DND-41 (cell line): ENCODE data around the gene TMEM116.

Experiments
- ATAC-seq: fragments of 200-7000 bp; cut with Tn5 transposase; 3 replicates; pipeline ENCODE4 v1.9.1; 2021; ENCODE audit warnings: low read depth; ENCODE audit not compliant: insufficient read depth
- DNase-seq: peaks from one replicate; pipeline ENCODE4 v3.0.0-alpha.2; 2020
- H2AFZ ChIP-seq: 2 replicates; pipeline ENCODE4 v1.6.0; 2012; ENCODE audit warnings: low read depth, low read length
- H3K27ac ChIP-seq: 2 replicates; pipeline ENCODE4 v1.5.1; 2012; ENCODE audit warnings: low read length, inconsistent platforms
- H3K27me3 ChIP-seq: fragments of 200-600 bp; sonication (generic); 2 replicates; pipeline ENCODE4 v1.6.0; 2012; ENCODE audit warnings: low read length, mild to moderate bottlenecking, inconsistent platforms; ENCODE audit not compliant: insufficient read depth, poor library complexity
- H3K36me3 ChIP-seq: 2 replicates; pipeline ENCODE4 v1.5.1; 2012; ENCODE audit warnings: low read length, inconsistent platforms; ENCODE audit not compliant: insufficient read depth
- H3K4me1 ChIP-seq: 2 replicates; pipeline ENCODE4 v1.5.1; 2012; ENCODE audit warnings: mild to moderate bottlenecking, low read length; ENCODE audit not compliant: insufficient read depth
- H3K4me2 ChIP-seq: 2 replicates; pipeline ENCODE4 v1.6.0; 2012; ENCODE audit warnings: mild to moderate bottlenecking, moderate library complexity, low read length, inconsistent platforms; ENCODE audit not compliant: insufficient read depth
- H3K4me3 ChIP-seq, 2 experiments: fragments of 200-600 bp in 1 of 2; shearing (Covaris generic) in 1 of 2; 2 replicates each; pipeline ENCODE4 v1.5.1; 2012 to 2016; ENCODE audit warnings: inconsistent platforms in 2 of 2, low read length in 2 of 2, mild to moderate bottlenecking in 2 of 2, low read depth in 1 of 2, moderate library complexity in 1 of 2
- H3K79me2 ChIP-seq: 2 replicates; pipeline ENCODE4 v1.6.0; 2012; ENCODE audit warnings: low read length, inconsistent platforms; ENCODE audit not compliant: insufficient read depth
- H3K9ac ChIP-seq: 2 replicates; pipeline ENCODE4 v1.6.0; 2012; ENCODE audit warnings: low read depth, mild to moderate bottlenecking, inconsistent platforms, low read length, moderate library complexity
- H3K9me3 ChIP-seq: 2 replicates; pipeline ENCODE4 v1.5.1; 2012; ENCODE audit warnings: low read length, moderate library complexity, mild to moderate bottlenecking, inconsistent platforms; ENCODE audit not compliant: insufficient read depth, severe bottlenecking
- H4K20me1 ChIP-seq: 2 replicates; pipeline ENCODE4 v1.6.0; 2012; ENCODE audit warnings: low read length; ENCODE audit not compliant: insufficient read depth
- EZH2 ChIP-seq: IDR thresholded peaks from 3 replicates; pipeline ENCODE4 v1.6.1; 2012; ENCODE audit warnings: borderline replicate concordance, low read depth, mild to moderate bottlenecking, moderate library complexity, low read length, inconsistent platforms; ENCODE audit not compliant: severe bottlenecking
- TF ChIP-seq, protein P1 (sequence below): IDR thresholded peaks from 2 replicates; pipeline ENCODE4 v1.5.1; 2012; ENCODE audit warnings: borderline replicate concordance, low read length, moderate library complexity, mild to moderate bottlenecking; ENCODE audit not compliant: poor library complexity, severe bottlenecking; ENCODE audit errors: extremely low read depth

The TMEM116 gene

DNA sequence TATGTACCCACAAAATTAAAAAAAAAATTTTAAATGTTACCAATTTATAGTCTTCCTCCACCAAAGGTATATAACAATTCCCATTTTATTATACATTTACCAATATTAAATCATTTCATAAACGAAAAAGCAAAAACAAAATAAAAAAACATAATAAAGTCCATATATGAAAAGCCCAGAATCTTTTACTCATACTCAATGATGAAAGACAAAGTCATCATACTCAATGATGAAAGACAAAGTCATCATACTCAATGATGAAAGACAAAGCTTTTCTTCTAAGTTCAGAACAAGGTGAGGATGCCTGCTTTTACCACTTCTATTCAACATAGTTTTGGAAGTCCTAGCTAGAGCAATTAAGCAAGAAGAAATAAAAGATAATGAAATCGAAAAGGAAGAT lies 28.1 kb downstream of the TMEM116 start:
- Histone ChIP-seq H3K27ac (no peak overlapping the region), H3K4me2 (no peak overlapping the region), H3K36me3 (no peaks in the 10 kb centered on the region), H4K20me1 (no peaks in the 10 kb centered on the region), H2AFZ (no peak overlapping the region), H3K4me3 (no peak overlapping the region), H3K9ac (no peak overlapping the region), H3K27me3 (no peaks in the 10 kb centered on the region), H3K4me1 (no peaks in the 10 kb centered on the region), H3K79me2 (no peaks in the 10 kb centered on the region), H3K9me3 (no peaks in the 10 kb centered on the region)
- no peak for ATAC-seq
- no peak for DNase-seq
- TF ChIP-seq EZH2, result no peak
- TF ChIP-seq, protein P1, sequence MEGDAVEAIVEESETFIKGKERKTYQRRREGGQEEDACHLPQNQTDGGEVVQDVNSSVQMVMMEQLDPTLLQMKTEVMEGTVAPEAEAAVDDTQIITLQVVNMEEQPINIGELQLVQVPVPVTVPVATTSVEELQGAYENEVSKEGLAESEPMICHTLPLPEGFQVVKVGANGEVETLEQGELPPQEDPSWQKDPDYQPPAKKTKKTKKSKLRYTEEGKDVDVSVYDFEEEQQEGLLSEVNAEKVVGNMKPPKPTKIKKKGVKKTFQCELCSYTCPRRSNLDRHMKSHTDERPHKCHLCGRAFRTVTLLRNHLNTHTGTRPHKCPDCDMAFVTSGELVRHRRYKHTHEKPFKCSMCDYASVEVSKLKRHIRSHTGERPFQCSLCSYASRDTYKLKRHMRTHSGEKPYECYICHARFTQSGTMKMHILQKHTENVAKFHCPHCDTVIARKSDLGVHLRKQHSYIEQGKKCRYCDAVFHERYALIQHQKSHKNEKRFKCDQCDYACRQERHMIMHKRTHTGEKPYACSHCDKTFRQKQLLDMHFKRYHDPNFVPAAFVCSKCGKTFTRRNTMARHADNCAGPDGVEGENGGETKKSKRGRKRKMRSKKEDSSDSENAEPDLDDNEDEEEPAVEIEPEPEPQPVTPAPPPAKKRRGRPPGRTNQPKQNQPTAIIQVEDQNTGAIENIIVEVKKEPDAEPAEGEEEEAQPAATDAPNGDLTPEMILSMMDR, result no peak

GRCh38 chr12:111981987-111982386 lies 31.0 kb downstream of the TMEM116 start:
- H3K27me3 ChIP-seq, result no peaks in the 10 kb centered on the region
- no peak overlapping the region for H3K9ac ChIP-seq
- no peak overlapping the region for H2AFZ ChIP-seq
- H3K9me3 ChIP-seq, result no peaks in the 10 kb centered on the region
- no peaks in the 10 kb centered on the region for H3K36me3 ChIP-seq
- H3K4me3 ChIP-seq, result no peak overlapping the region
- TF ChIP-seq, protein P1, result no peak
- no peak for TF ChIP-seq EZH2
- ATAC-seq, result no peak
- no peaks in the 10 kb centered on the region for H3K79me2 ChIP-seq
- H3K27ac ChIP-seq, result no peak overlapping the region
- no peak for DNase-seq
- no peaks in the 10 kb centered on the region for H4K20me1 ChIP-seq
- no peak overlapping the region for H3K4me2 ChIP-seq
- no peaks in the 10 kb centered on the region for H3K4me1 ChIP-seq

DNA sequence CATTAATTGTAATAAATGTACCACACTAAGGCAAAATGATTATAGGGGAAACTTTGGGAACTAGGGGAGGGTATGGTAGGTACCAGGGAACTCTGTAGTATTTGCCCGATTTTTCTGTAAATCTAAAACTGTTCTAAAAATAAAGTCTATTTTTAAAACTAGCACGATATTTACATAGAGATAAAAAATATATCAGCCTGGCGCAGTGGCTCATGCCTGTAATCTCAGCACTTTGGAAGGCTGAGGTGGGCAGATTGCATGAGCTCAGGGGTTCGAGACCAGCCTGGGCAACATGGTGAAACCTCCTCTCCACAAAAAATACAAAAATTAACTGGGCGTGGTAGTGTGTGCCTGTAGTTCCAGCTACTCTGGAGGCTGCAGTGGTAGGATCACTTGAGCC lies 32.4 kb downstream of the TMEM116 start:
- Histone ChIP-seq H3K9me3 (no peaks in the 10 kb centered on the region), H3K27me3 (no peaks in the 10 kb centered on the region), H2AFZ (no peak overlapping the region), H3K27ac (no peak overlapping the region), H3K9ac (no peak overlapping the region), H3K79me2 (no peaks in the 10 kb centered on the region), H3K4me1 (no peaks in the 10 kb centered on the region), H3K4me3 (no peak overlapping the region), H3K4me2 (no peak overlapping the region), H3K36me3 (no peaks in the 10 kb centered on the region), H4K20me1 (no peaks in the 10 kb centered on the region)
- DNase-seq (no peak), ATAC-seq (no peak)
- TF ChIP-seq, protein P1, result no peak
- no peak for TF ChIP-seq EZH2

GRCh38 chr12:111978545-111978944 lies 34.4 kb downstream of the TMEM116 start:
- Histone ChIP-seq H3K79me2 (no peaks in the 10 kb centered on the region), H3K9me3 (no peaks in the 10 kb centered on the region), H3K4me3 (no peak overlapping the region), H3K4me1 (no peaks in the 10 kb centered on the region), H3K27ac (no peak overlapping the region), H2AFZ (no peak overlapping the region), H3K4me2 (no peak overlapping the region), H4K20me1 (no peaks in the 10 kb centered on the region), H3K27me3 (no peaks in the 10 kb centered on the region), H3K9ac (no peak overlapping the region), H3K36me3 (no peaks in the 10 kb centered on the region)
- no peak for DNase-seq
- TF ChIP-seq, protein P1, result no peak
- ATAC-seq, result no peak
